Fibroblast of pulmonary artery (primary cell): ENCODE results near the gene WNK2.
"Not testable (repeated sequence)": the region's sequence is repeated elsewhere in the genome, so short reads cannot be mapped to it uniquely, and the experiment has no call there.

Source experiments
- DNase-seq: peaks from one replicate; pipeline ENCODE4 v3.0.0-alpha.2; 2010; ENCODE audit warnings: low read depth
- H3K4me3 ChIP-seq: replicated peaks from 2 replicates; pipeline ENCODE4 v1.5.1; 2011; ENCODE audit warnings: low read depth, mild to moderate bottlenecking, control low read depth, low read length, moderate library complexity
- TF ChIP-seq, protein P1 (sequence below): IDR thresholded peaks from 2 replicates; pipeline ENCODE4 v1.5.1; 2011; ENCODE audit warnings: mild to moderate bottlenecking, control low read depth, low read length, inconsistent platforms; ENCODE audit errors: missing control alignments

Gene WNK2

DNA sequence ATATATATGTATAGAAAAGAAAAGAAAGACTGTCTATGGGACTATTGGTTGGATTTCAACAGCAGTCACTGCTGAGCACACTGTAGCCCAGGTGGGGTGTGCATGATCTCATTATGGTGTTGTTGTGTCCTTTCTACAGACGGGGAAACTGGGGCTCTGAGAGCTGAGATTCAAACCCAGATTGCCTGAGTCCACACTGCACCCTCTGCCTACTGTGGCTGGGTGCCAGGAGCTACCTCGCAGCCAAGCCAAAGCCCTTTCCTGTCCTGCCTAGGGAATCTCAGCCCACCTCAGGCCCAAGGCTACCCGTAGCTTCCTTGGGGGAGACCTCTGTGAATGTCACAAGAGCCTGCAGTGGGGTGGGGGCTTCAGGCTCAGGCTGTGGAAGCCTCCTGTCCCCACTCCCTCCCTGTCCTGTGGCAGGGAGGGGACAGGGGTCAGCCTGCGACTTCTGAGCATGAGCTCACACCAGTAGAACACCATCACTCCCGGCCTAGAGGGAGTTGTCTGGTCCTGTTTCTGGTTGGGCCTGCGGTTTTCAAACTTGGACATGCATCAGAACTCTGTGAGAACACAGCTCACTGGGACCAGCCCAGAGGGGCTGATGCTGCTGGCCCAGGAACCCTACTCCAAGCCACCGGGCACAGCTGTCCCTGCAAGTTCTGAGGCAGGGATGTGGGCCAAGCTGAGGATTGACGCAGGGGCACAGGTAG lies 42.0 kb upstream of the WNK2 start:
- H3K4me3 ChIP-seq, result no peak overlapping the region
- TF ChIP-seq, protein P1, sequence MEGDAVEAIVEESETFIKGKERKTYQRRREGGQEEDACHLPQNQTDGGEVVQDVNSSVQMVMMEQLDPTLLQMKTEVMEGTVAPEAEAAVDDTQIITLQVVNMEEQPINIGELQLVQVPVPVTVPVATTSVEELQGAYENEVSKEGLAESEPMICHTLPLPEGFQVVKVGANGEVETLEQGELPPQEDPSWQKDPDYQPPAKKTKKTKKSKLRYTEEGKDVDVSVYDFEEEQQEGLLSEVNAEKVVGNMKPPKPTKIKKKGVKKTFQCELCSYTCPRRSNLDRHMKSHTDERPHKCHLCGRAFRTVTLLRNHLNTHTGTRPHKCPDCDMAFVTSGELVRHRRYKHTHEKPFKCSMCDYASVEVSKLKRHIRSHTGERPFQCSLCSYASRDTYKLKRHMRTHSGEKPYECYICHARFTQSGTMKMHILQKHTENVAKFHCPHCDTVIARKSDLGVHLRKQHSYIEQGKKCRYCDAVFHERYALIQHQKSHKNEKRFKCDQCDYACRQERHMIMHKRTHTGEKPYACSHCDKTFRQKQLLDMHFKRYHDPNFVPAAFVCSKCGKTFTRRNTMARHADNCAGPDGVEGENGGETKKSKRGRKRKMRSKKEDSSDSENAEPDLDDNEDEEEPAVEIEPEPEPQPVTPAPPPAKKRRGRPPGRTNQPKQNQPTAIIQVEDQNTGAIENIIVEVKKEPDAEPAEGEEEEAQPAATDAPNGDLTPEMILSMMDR, result no peak
- no peak for DNase-seq

DNA sequence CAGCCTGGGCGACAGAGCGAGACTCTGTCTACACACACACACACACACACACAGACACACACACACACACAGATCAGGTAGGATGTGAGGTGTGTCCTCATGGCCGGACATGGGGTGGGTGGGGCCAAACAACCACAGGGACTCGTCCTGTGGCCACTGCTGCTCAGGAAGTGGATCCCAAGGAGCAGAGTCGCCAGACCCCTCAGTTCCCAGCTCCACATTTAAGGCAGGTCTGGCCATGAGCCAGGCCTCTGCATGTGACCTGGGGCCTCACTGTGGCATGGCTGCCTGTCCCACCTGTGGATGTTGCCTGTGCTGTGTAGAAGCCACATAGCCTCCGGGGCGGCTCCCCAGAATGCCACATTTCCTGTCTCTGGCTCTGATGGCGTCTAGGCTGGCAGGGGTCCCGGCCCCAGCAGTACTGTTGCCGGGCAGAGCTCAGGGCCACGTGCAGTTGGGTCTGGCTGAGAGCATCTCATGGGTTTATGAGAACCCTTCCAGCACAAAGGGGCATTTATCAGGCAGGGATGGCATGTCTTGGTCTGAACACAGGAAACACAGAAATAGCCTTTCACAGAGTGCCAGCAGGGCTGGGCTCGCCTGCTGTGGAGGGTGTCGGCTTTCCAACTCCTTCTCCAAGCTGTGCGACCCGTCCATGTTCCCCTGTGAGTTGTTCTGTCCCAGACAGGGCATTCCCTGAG lies 40.0 kb upstream of the WNK2 start:
- H3K4me3 ChIP-seq, result no peak overlapping the region
- TF ChIP-seq, protein P1, result no peak
- no peak for DNase-seq

DNA sequence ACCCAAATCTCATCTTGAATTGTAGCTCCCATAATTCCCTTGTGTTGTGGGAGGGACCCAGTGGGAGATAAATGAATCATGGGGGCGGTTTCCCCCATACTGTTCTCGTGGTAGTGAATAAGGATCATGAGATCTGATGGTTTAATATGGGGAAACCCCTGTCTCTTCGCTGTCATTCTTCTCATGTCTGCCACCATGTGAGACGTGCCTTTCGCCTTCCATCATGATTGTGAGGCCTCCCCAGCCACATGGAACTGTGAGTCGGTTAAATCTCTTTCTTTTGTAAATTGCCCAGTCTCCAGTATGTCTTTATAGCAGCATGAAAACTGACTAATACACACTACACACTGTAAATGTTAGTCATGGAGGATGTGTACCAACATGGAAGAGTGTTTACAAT lies 37.2 kb upstream of the WNK2 start:
- not testable (repeated sequence) for DNase-seq, H3K4me3 ChIP-seq

DNA sequence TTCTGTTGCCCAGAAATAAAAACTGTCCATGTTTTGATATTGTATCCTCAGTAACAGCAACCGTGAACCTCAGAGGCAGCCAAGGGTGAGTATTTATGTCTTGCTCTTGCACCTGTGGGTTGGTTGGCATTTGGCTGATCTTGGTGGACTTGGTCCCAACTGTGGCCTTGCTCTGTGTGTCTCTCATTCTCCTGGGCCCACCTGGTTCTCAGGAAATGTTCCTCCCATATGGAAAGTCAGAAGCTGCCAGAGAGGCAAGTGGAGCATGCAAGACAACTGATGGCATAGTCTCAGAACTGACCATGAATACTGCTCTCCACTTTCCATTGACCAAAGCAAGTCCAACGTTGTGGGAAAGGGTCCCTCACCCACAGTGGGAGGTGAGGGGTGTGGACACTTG lies 36.3 kb upstream of the WNK2 start:
- no peak for DNase-seq
- no peak overlapping the region for H3K4me3 ChIP-seq
- TF ChIP-seq, protein P1, result no peak

DNA sequence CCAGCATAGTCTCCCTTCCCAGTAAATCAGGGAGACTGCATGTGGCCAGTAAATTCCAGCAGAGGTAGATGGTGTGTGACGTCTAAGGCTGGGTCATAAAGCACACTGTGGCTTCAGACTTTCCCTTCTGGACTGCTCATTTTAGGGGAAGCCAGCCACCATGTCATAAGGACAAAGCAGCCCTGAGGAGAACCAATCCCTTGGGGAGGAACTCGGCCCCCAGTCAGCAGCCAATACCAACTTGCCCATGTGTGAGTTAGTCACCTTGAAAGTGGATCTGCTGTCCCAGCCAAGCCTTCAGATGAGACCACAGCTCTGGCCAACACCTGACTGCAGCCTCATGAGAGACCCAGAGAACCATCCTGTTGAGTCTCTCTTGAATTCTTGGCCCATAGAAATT lies 35.2 kb upstream of the WNK2 start:
- no peak overlapping the region for H3K4me3 ChIP-seq
- TF ChIP-seq, protein P1, result no peak
- no peak for DNase-seq

DNA sequence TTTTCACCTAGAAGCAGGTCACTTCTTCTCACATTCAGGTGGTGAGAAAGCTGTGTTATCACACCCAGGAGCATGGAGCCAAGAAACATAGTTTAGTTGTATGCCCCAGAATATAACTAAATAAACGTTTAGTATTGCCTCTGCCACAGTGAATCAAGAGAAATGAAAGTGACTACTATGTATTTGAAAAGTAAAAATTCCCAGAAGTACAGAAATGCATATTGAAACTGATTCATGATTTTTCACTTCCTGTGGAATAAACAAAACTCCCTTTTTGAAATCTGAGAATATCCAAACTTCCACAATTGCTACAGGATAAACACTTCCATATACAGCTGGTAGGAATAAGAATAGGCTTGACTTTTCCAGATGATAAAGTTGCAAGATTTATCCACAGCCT lies 34.6 kb upstream of the WNK2 start:
- no peak for DNase-seq

DNA sequence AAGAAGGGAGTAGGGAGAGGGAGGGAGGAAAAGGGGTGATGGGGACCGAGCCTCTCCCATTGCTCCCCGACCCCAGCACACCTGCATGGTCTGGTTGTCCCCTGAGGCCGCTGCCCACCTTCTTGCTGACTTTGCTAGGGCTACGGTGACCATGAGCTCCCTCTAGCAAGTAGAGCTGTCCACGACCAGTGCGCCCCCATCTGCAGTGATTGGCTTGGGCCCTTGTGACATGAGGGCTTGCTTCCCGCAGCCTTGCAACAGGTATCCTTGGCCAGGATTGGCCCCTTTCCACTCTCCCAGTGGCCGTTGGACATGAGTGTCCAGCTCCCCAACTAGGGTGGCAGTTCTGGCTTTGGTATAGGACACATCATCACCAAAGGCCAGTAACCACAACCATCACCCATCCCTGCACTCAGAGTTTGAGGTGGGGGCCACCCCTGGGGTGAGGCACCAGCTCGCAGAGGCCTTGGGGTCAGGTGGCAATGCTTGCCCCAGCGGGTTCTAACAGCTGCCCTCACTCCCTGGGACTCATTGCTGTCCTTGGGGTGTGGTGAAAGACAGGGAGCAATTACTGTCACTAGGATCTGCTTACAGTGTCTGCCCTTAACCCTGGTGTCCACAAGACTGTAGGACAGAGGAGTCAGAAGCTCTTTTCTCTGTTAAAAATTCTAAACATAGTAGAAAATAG lies 32.7 kb upstream of the WNK2 start:
- DNase-seq, result no peak
- no peak overlapping the region for H3K4me3 ChIP-seq
- TF ChIP-seq, protein P1, result no peak

More for the DNA sequence above, 34.6 kb upstream of the WNK2 start:
- TF ChIP-seq, protein P1, result no peak
- H3K4me3 ChIP-seq, result no peak overlapping the region
